Hepatocyte (in vitro differentiated cells): ENCODE data around the gene DUSP8. TPM values are rescaled to one million over a fixed set of nuclear protein-coding genes. Genes with fewer than 3 reads are reported as not detected.

Experiments
- DNase-seq: peaks from one replicate; pipeline ENCODE4 v3.0.0-alpha.2; 2016; ENCODE audit warnings: low spot score
- H2AFZ ChIP-seq: fragments of 200-600 bp; sonication (generic); 2 replicates; pipeline ENCODE4 v1.6.0; 2016; ENCODE audit warnings: antibody characterized with exemption, mild to moderate bottlenecking
- H3K27ac ChIP-seq: fragments of 200-600 bp; sonication (generic); 2 replicates; pipeline ENCODE4 v1.5.1; 2016; ENCODE audit warnings: mild to moderate bottlenecking
- H3K27me3 ChIP-seq: fragments of 200-600 bp; sonication (generic); 2 replicates; pipeline ENCODE4 v1.6.1; 2016
- H3K36me3 ChIP-seq: fragments of 200-600 bp; sonication (generic); replicated peaks from 2 replicates; pipeline ENCODE4 v1.5.1; 2016; ENCODE audit warnings: low read depth; ENCODE audit not compliant: insufficient read depth
- H3K4me1 ChIP-seq: fragments of 200-600 bp; sonication (generic); 2 replicates; pipeline ENCODE4 v1.5.1; 2016; ENCODE audit warnings: mild to moderate bottlenecking, moderate library complexity; ENCODE audit not compliant: insufficient read depth
- H3K4me2 ChIP-seq: fragments of 200-600 bp; sonication (generic); 2 replicates; pipeline ENCODE4 v1.6.0; 2016
- H3K4me3 ChIP-seq: fragments of 200-600 bp; sonication (generic); 2 replicates; pipeline ENCODE4 v1.5.1; 2016; ENCODE audit warnings: mild to moderate bottlenecking
- H3K79me2 ChIP-seq: fragments of 200-600 bp; sonication (generic); 2 replicates; pipeline ENCODE4 v1.6.0; 2017; ENCODE audit warnings: mild to moderate bottlenecking
- H3K9me2 ChIP-seq: fragments of 200-600 bp; sonication (generic); replicated peaks from 2 replicates; pipeline ENCODE4 v1.6.0; 2017; ENCODE audit warnings: mild to moderate bottlenecking; ENCODE audit not compliant: insufficient read depth
- H3K9me3 ChIP-seq: fragments of 200-600 bp; sonication (generic); 2 replicates; pipeline ENCODE4 v1.5.1; 2016; ENCODE audit warnings: low read depth, mild to moderate bottlenecking
- H4K20me1 ChIP-seq: fragments of 200-600 bp; sonication (generic); 2 replicates; pipeline ENCODE4 v1.6.0; 2016; ENCODE audit warnings: mild to moderate bottlenecking; ENCODE audit not compliant: insufficient read depth, poor library complexity, severe bottlenecking
- CTCF ChIP-seq: fragments of 200-600 bp; sonication (generic); IDR thresholded peaks from 2 replicates; pipeline ENCODE4 v1.5.1; 2016; ENCODE audit warnings: antibody characterized with exemption, mild to moderate bottlenecking; ENCODE audit not compliant: poor library complexity
- EZH2 ChIP-seq: fragments of 200-600 bp; sonication (generic); IDR thresholded peaks from 2 replicates; pipeline ENCODE4 v1.6.1; 2016; ENCODE audit warnings: antibody characterized with exemption, mild to moderate bottlenecking, borderline replicate concordance
- EZH2phosphoT487 ChIP-seq: fragments of 200-600 bp; sonication (generic); IDR thresholded peaks from one replicate; pipeline ENCODE4 v1.6.1; 2018; ENCODE audit warnings: antibody characterized with exemption, mild to moderate bottlenecking, low read depth, moderate library complexity; ENCODE audit not compliant: unreplicated experiment, severe bottlenecking
- WGBS: methylation state at CpG from one replicate; pipeline ENCODE4 v1.1.6; 2016; ENCODE audit warnings: low lambda C conversion rate; ENCODE audit errors: missing lambda C conversion rate; 5-methylcytosine and 5-hydroxymethylcytosine counted together
- polyA plus RNA-seq: library from polyadenylated mRNA; unstranded; fragments of >200 nt; fragmentation: Nextera tagmentation; extraction: Ambion mirVana; gene quantifications from 2 replicates; pipeline ENCODE4 v1.2.1, GENCODE V29; 2016
- total RNA-seq: library from RNA; depleted of rRNA; stranded (reverse); fragments of >200 nt; gene quantifications from 2 replicates; pipeline ENCODE4 v1.2.3, GENCODE V29; 2014

Gene DUSP8
- total and polyA plus RNA-seq, 2 experiments from 2014 or later: 8.0 to 17.7 TPM

DNA sequence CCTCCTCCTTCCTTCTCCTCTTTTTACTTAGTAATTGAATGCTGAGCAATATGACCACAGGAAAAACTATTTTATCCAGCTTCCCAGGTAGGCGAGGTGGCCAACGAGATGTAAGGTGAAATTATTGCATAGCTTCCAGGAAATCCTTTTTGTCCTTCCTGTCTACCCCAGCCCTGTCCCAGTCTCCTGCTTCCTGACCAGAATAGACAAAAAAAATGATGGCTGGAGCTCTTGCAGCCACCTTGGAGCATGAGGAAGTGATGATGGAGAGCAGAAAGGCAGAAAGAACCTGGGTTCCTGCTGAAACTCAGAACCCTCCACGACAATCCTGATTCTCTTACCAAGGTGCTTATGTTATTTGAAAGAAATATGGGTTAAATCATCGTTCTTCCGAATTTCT is 33.9 kb downstream of the DUSP8 start:
- TF ChIP-seq CTCF (no peak), EZH2phosphoT487 (no peak), EZH2 (no peak)
- no peaks in the 10 kb centered on the region for H3K9me3 ChIP-seq
- H4K20me1 ChIP-seq: peaks cover 30% of the 10 kb centered on the region
- peaks cover 42% of the 10 kb centered on the region for H3K79me2 ChIP-seq
- no peaks in the 10 kb centered on the region for H3K4me1 ChIP-seq
- no peaks in the 10 kb centered on the region for H3K9me2 ChIP-seq
- H3K36me3 ChIP-seq: no peaks in the 10 kb centered on the region
- 89% methylated on average over 5 of the region's 5 CpGs for WGBS
- H3K27me3 ChIP-seq: peaks cover 6% of the 10 kb centered on the region
- H2AFZ ChIP-seq: no peak overlapping the region
- H3K4me3 ChIP-seq: no peak overlapping the region
- no peak overlapping the region for H3K4me2 ChIP-seq
- DNase-seq: no peak
- no peak overlapping the region for H3K27ac ChIP-seq

GRCh38 chr11:1536065-1536843 is 35.8 kb downstream of the DUSP8 start:
- 78% methylated on average over 16 of the region's 16 CpGs for WGBS
- Histone ChIP-seq H4K20me1 (peaks cover 48% of the 10 kb centered on the region), H3K27ac (no peak overlapping the region), H3K9me3 (no peaks in the 10 kb centered on the region), H3K9me2 (no peaks in the 10 kb centered on the region), H3K79me2 (peaks cover 61% of the 10 kb centered on the region), H3K36me3 (no peaks in the 10 kb centered on the region), H3K4me2 (no peak overlapping the region), H3K27me3 (peaks cover 6% of the 10 kb centered on the region), H3K4me1 (no peaks in the 10 kb centered on the region), H3K4me3 (no peak overlapping the region), H2AFZ (no peak overlapping the region)
- DNase-seq: peak; percentile 44
- TF ChIP-seq CTCF: no peak
- TF ChIP-seq EZH2phosphoT487: no peak
- TF ChIP-seq EZH2: no peak

DNA sequence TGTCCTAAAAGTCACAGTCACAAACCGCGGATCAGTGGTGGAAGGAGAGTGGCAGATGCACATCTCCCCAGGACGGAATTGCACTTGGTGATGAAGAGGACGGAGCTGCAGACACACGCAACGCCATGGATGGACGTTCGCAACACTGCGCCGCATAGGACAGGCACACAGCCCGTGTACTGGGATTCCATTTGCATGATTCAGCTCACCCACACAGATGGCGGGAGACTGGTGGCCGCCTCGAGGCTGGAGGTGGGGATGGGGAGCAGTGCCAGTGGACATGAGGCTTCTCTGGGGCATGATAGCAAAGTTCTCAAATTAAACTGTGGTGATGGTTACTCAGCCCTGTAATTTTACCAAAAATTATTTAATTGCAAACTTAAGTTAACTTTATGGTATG is 37.4 kb downstream of the DUSP8 start:
- WGBS: 92% methylated on average over 14 of the region's 14 CpGs

More for the DNA sequence above, 37.4 kb downstream of the DUSP8 start:
- Histone ChIP-seq H2AFZ (no peak overlapping the region), H3K9me2 (no peaks in the 10 kb centered on the region), H3K36me3 (no peaks in the 10 kb centered on the region), H3K27me3 (peaks cover 3% of the 10 kb centered on the region), H3K79me2 (peaks cover 77% of the 10 kb centered on the region), H3K4me1 (no peaks in the 10 kb centered on the region), H3K27ac (no peak overlapping the region), H3K9me3 (no peaks in the 10 kb centered on the region), H3K4me2 (no peak overlapping the region), H3K4me3 (no peak overlapping the region), H4K20me1 (peaks cover 63% of the 10 kb centered on the region)
- DNase-seq: no peak
- no peak for TF ChIP-seq EZH2
- TF ChIP-seq CTCF: no peak
- no peak for TF ChIP-seq EZH2phosphoT487
